DMS114 treated with DMSO at 0.1 percent for 48 hours (cell line): ENCODE data around the gene SOCS3.

ENCODE experiments used
- DNase-seq: peaks from one replicate; lab custom pipeline; 2025; ENCODE audit not compliant: unreplicated experiment; lab: John Stamatoyannopoulos, UW

The SOCS3 gene, protein sequence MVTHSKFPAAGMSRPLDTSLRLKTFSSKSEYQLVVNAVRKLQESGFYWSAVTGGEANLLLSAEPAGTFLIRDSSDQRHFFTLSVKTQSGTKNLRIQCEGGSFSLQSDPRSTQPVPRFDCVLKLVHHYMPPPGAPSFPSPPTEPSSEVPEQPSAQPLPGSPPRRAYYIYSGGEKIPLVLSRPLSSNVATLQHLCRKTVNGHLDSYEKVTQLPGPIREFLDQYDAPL

DNA sequence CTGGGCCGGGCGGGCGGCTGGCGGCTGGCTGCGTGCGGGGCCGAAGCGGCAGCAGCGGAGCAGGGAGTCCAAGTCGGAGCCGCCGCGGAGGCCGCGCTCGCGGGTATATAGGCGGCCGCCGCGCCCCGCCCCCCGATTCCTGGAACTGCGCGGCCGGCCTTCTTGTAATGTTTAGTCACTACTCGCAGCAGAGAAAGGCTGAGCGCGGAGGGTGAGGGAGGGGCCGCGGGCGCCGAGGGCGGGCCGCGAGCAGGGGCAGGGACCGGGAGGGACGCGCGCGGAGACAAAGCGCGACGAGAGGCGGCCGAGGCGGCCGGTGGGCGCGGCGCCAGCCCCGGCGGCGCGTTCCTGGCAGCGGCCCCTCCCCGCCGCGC lies at the start of gene SOCS3:
TSS of gene SOCS3 (minus strand) at position 81 of the 374 bp plus-strand sequence. CDS start 982 bp downstream, outside the sequence.
- peak; percentile 44 for DNase-seq

DNA sequence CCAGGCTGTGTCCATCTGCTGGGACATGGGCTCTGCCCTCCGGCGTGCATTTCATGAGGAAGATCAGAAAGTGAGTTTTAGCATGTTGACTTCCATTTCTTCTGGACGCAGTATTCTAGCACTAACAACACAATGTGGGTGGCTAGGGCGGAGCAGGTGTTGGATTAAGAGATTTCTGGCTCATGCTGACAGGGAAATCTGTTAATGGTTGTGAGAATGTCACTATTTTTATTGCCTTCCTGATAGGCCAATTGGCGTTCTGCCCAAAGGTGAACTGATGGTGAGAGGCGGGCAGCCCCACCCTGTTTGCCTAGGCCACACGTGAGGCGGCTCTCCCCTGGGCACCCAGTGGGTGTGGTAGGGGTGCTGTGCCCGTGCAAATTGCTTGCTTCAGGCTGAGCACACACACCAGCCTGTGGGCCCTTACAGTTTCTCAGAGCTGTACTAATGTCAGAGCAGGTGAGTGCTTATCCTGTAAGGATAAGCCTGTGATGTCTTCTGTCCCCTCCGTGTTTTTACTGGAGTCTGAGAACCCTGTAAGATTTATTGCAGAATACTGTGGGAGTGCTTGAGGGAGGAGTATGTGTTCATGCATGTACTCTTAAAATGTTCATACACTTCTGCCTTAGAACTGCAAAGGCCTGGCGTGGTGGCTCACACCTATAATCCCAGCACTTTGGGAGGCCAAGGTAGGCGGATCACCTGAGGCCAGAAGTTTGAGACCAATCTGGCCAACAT lies 49.5 kb upstream of the SOCS3 start:
- DNase-seq: no peak

DNA sequence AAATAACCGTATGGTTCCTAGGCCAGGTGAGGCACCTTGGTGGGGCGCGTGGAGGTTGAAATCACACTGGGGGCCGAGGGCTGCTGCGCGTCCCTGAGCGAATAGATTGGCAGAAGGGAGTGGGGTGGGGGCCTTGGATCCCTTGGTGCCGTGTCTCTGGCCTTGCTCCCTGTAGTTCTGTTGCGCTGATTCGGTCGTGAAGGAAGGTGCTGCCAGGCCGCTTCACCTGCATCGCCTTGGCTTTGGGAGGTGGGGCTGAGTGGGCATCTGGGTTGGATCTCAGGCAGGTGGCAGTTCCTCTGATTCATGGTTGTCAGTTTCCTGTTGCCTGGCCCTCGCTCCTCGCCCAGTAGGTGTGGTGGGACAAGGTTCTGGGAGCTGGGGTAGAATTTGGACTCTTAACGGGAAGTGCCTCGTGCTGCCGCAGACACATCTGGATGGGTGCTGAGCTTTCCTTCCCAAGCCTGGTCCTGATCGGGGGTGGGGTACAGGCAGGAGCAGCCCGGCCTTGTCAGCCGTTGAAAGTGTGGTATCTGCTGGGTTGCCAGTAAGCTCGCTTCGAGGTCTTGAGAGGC lies 48.7 kb upstream of the SOCS3 start:
- no peak for DNase-seq

DNA sequence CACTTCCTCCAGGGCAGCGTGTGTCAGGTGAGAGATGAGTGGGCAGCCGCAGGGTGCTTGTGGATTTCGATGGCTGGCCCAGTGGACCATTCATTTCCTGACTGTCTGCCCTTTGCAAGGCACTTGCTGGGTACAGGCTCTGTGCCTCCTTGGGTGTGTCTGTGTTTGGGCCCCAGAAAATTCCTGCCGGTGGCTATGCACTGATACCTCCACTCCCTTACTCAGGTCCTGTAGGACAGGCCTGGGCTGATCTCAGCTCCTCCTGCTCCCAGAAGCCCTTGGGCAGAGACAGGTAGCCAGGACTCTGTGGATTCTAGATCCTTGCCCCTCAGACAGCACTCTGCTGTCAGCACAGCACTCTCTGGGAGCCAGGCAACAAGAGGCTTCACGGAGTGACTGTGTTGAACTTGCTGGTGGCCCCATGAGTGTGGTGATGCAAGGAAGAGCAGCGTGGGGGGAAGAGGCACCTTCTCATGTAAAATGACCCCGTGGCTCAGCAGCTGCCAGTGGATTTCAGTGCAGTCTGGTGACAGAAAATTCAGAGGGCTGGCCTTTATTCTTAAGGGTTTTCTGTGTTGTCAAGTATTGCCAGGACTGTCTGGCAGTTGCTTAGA lies 47.6 kb upstream of the SOCS3 start:
- DNase-seq: no peak

DNA sequence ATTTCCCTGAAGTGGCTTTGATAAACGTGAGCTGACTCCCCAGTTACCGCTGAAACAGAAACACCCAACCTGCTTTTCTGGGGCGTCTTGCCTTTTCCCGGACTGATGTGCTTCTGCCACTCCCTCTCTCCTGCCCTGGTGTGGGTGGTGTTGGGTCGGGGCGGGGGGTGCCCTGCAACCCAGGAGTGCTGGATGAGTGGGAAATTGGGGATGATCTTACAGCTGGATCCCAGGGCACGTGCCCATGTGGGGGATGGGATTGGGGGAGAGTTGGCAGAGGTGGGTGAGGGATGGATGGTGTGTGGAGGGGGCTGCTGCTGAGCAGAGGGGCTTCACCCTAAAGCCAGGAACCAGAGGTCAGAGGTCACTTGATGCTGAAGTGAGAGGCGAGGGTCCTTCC lies 47.0 kb upstream of the SOCS3 start:
- DNase-seq: no peak

DNA sequence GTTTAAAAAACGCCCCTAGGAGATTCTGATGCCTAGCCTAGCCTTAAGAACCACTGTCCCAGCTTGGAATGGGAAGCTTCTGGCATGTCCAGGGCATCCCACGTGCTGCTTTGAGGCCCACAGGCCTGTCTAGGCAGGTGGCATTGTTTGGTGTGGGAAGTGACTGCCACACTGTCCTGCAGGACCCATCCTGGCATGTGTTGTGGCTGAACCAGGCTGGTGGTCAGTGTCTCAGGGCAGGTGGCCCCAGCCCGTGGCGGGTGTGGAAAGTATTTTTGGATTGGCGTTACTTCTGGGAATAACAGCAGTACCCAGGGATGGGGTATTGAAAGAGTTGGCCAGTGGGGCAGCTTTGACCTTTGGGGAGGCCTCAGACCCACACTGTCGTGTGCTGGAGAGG lies 46.5 kb upstream of the SOCS3 start:
- no peak for DNase-seq

DNA sequence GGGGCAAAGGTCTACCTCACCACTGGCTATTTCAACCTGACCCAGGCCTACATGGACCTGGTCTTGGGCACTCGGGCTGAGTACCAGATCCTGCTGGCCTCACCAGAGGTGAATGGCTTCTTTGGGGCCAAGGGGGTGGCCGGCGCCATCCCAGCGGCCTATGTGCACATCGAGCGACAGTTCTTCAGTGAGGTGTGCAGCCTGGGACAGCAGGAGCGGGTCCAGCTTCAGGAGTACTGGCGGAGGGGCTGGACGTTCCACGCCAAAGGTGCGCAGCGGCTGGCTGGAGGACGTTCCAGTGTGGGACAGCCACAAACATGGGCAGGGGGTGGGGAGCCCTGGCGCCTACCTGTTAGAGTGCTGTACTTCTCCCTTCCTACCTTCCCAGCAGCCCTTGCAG lies 43.9 kb upstream of the SOCS3 start:
- no peak for DNase-seq

DNA sequence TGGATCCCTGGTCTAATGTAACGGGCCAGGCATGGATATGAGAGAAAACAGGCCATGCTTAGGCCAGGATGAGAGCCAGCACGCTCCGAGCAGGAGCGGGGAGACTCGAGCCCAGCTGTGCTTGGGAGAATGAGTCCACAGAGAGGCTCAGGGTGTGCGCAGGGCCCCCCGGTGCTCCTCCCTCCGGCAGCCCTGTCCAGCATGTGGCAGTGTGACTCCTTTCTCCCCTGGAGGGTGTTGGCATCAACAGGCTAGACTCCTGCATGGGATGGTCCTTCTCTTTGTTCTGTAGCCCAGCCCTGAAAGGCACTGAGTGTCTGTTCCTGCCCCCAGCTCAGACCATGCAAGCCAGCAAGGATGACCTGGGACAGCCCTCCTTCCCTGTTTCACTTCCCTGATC lies 42.0 kb upstream of the SOCS3 start:
- no peak for DNase-seq

DNA sequence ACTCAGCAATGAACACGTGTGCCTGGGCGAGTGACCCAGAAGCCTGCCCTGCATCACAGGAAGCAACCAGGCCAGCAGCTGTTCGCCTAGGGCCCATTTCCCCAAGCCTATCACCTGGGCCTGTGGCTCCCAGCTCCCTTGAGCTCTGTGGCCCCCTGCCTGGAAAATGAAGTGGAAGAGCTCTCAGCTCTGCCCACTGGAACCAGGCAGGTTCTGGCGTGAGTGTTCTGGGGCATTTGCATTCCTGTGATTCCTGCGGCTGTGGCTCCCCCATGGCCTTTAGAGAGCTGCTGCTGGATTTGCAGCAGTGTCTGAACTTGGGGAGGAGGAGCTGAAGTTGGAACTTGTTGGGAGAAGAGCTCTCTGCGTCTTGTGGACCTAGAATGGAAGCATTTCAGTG lies 41.4 kb upstream of the SOCS3 start:
- no peak for DNase-seq

DNA sequence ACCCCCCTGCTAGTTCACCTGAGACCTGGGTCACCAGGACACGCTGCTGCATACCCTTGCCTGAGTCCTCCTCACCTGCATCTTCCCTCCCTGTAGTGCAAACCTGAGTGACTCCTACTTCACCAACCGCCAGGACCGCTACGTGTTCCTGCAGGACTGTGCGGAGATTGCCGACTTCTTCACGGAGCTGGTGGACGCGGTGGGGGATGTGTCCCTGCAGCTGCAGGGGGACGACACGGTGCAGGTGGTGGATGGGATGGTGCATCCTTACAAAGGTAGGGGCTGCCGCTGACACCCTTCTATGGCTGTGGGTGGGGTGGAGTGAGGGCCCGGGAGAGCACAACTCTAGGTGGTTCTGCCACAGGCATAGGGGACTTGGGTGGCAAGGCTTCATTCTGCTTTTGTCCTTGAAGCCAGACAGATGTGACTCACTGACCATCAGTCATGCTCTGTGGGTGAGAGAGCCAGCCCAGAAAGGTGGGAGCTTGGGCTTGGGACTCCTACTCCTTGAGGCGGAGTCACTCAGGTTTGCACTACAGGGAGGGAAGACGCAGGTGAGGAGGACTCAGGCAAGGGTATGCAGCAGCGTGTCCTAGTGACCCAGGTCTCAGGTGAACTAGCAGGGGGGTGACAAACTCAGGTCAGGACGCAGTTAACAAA lies 40.8 kb upstream of the SOCS3 start:
- no peak for DNase-seq

DNA sequence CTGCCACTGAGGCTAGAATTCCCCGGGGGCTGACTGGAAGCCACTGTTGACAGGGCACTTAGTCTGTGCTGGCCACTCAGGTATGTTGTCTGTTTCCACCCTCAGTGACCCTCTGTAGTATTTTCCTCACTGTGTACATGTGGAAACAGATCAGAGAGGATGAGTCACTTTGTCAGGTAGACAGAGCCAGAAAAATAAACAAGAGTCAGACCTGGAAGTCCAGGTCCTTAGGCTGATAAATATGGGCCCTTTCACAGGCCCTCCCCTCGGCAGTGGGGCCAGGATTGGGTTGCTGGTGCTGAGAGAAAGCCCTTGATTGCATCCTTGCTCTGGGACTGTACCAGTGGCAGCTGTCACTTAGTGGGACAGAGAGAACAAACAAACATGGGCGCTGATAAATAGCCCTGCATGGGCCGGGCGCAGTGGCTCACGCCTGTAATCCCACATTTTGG lies 39.8 kb upstream of the SOCS3 start:
- DNase-seq: no peak

DNA sequence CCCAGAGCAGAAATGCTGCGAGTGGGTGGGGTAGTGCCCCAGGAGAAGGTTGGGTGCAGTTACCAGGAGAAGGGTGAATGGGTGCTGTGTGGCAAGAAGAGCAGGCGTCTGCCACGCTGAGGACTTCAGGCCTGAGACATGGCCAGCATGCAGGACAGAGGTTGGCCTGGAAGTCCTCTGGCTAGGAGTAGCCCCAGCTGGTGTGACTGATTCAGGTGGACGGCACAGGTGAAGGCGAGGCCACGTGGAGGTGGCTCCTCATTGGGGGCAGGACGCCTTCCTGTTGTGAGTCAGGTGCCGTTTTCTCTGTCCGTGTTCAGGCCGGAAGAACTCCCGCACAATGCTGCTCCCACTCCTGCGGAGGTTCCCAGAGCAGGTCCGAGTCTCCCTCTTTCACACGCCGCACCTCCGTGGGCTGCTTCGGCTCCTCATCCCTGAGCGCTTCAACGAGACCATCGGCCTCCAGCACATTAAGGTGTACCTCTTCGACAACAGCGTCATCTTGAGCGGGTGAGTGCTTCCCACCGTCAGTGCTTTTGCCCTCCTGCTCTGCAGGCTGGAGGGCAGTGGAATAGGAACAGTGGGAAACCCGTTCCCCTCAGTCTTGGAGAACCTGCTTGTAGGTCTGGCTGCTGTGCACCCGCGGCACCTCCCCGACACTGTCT lies 39.3 kb upstream of the SOCS3 start:
- no peak for DNase-seq

DNA sequence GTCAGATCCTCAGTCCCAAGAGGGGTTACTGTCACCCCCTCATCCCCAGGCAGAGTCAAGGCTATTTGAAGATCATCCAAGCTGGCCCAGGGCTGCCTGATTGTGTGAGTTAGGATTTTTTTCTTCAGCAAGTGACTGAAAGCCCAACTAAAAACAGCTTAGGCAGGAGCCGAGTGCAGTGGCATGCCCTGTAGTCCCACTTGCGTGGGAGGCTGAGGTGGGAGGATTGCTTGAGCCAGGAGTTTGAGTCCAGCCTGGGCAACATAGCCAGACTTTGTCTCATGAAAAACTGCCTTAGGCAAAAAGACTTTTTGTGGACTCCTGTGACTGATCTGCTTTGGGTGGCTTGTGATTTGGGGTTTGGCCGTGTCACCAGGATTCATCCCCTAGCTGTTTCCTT lies 38.5 kb upstream of the SOCS3 start:
- DNase-seq: no peak

DNA sequence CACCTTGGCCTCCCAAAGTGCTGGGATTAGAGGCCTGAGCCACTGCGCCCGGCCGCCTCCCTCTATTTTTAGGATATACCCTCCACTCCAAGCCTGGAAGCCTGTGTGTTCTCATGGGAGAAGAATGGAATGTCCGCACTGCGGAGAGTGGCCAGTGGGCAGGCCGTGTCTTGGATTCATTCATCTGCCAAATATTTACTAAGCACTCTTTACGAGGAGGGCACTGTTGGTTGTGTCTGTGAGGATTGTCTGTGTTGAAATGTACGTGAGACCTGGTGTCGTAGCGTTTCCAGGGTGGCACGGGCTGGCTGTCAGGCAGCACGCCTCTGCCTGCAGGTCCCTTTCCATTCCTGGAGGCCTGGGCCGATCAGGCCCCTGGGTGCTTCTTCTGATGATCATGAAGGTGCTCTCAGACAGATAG lies 37.8 kb upstream of the SOCS3 start:
- DNase-seq: no peak

DNA sequence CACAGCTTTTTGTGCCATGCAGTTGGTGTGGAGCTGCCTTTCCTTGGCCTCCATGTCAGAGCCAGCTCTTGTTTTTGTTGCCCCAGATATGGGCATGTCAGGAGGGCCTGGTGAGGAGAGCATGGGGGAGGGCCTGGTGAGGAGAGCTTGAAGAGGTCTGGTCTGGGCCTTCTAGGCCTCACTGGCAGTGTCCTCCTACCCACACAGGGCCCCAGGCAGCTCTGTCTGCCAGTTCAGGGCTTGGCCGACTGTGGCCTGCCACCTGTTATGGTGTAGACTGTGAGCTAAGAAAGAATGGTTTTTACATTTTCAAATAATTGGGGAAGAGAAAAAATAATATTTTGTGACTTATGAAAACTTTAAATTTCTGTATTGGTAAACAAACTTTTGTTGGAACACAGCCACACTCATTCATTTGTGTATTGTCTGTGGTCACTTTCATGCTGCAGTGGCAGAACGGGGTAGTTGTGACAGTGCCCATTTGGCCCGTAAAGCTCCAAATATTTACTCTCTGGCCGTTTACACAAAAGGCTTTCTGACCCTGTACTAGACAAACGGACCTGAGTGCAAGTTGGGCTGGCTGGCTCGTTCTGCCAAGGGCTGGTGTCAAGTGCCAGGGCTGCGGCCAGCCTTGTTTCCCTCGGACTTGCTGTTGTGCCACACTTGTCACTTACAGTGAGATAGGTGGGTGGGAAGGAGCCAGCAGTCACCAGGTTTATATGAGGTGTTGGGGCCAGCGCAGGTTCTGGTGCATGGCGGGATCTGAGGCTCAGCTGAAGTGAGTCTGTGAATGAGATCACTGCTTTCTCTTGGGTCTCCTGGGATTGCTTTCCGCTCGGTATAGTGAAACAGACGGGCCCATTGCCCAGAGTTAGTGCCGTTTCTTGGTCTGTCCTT lies 36.8 kb upstream of the SOCS3 start:
- DNase-seq: no peak

DNA sequence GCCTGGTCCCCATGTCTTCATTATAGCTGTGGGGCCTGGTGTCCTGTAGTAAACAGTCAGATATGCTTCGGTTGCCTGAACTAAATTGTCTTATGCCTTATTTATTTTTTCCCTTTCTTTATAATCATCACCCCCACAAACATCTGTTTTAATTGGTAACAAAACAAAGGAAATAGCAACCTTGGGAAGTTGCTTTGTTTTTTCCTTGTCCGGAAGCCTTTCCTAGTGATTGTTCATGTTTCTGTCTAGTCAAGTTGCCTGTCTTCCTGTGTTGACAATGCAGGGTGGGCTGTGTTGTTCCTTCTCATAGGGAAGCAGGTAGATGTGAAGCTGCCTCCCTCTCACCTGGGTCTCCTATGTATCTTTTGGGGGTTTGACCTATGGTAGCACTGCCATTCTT lies 35.3 kb upstream of the SOCS3 start:
- DNase-seq: no peak

DNA sequence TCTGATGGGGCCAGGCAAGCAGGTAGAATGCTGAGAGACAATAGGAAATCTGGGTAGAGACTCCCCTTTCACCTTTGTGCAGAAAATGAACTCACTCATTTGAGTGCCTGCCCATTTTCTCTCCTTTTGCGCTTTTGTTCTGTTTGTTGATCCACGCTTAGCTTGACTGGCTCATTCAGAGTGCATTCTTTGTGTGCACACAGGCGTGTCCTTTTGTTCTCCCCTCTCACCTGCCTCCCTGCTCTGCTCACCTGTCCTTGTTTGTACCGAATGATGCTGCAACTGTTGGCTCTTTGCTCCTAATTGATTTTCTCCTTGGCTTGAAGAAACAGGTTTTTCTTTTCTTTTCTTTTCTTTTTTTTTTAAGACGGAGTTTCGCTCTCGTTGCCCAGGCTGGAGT lies 34.3 kb upstream of the SOCS3 start:
- no peak for DNase-seq

DNA sequence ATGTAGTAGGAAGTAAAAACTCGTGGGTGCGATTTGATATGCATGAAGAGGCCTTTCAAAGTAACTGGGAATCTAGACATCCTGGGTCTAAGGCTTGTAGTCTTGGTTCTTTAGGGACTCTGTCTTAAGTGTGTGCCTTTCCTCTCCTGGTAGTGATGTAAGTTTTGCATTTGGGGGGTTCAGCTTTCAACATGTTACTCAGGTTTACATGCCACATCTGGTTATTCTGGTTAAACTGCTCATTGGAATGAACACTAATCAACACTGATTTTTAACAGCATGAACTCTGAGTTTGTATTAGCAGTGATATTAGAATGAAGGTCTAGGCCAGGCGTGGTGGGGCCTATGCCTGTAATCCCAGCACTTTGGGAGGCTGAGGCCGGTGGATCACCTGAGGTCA lies 33.7 kb upstream of the SOCS3 start:
- DNase-seq: no peak

DNA sequence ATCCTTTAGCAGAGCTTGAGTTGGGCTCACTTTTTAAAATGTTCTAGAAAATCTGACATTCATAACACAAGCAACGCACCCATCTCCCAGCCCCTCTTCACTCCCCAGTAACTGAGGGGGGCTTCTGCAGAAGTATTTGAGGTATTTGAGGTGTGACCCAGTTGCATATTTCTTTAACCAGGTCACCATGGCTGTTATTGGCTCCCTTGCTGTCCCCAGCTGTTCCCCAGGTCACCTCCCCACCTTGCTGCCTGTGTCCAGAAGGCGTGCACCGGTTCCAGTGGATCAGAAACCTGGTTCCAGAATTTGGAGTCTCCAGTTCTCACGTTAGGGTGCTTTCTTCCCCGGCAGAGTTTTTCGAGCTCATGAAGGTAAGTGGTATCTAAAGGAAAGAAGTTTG lies 32.4 kb upstream of the SOCS3 start:
- DNase-seq: no peak

DNA sequence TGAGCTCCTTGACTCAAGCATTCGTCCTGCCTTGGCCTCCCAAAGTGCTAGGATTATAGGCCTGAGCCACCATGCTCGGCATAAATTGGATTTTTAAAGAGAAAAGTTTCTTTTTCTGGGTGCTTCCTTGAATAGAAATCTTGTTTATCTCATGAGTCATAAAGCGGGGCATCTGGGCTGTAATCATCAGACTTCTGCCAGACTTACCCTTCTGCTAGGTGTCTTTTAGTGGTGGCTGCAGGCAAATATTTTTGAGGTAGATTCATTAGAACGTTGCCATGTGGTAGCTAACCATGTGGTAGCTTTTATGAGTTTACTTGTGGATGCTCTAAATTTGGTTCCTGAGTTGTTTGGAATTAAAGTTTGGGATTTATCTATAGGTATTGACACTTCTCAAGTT lies 32.0 kb upstream of the SOCS3 start:
- DNase-seq: no peak
